GM19372 (cell line): ENCODE measurements around the gene WWP2.

Source experiments
- ATAC-seq: cut with Tn5 transposase; IDR thresholded peaks from one replicate; pipeline ENCODE4 v1.9.1; 2021; ENCODE audit warnings: mild to moderate bottlenecking, low read depth, moderate library complexity; ENCODE audit not compliant: unreplicated experiment

WWP2 gene

GRCh38 chr16:69921127-69921526, 159.0 kb downstream of the WWP2 start:
- no peak for ATAC-seq

DNA sequence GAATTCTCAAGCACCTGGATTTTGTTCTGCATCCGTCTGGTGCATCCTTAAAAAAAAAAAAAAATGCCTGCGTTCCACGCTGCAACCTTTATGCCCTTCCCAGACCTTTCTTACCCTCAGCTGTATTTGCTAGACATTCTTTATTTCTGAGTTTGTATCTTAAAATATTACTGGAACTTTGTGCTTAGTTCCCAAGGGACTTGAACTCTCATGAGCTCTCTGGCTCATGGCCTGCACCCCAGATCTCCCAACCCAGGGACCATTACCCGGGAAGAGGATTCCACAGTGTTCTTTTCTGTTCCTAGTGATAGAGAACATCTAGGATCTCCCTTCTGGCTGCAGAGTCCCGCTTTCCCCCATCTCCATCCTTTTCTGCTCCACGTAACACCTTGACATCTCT, 160.1 kb downstream of the WWP2 start:
- no peak for ATAC-seq

DNA sequence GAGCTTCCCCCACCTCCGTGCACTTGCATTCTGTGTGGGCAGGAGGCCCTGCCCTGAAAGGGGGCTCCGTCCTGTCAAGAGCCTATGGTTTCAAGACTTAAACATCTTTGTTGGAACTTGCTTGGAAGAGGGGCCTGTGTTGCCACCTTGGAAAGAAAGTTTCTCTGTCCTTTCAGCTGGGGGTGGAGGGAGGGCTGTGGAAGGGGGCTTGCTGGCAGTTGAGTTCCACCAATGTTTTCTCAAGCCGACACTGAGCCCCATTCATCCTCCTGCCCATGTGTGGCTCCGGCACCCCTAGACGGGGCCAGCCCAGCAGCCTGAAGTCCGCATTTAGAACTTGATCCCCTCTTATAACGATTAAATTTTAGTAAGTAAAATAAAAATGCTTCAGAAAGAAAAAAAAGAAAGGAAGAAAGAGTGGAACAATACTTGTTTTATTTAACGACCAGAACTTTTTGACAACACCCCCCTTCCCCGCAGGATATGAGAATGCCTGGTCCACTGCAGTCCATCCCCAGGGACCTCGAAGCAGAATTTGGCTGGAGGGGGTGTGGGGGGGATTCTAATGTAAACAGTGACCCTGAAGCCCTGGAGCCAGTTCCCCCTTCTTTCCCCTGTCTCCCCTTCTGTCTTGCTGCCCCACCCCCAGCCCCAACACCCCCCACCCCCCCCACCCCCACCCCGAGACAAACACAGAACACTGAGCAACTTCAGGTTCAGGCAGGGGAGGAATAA, 162.1 kb downstream of the WWP2 start:
- ATAC-seq: no peak

GRCh38 chr16:69924777-69925191, 162.7 kb downstream of the WWP2 start:
- ATAC-seq: no peak

DNA sequence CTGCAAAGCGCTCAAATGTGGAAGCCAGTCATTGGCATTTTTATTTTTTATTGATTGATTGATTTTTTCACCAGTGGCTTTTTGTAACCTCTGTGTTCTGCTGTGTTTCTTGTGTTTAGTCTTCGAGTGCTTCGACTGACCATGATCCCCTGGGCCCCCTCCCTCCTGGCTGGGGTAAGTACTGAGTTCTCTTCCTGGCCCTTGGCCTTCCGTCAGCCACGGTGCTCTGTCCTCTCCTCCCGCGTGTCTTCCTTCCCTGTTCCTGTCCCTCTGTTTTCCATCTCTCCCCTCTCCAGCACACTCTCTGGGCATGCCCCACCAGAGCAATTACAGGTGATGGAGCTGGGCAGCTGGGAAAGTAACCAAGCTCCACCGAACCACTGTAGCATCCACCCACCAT, 163.2 kb downstream of the WWP2 start:
- no peak for ATAC-seq

DNA sequence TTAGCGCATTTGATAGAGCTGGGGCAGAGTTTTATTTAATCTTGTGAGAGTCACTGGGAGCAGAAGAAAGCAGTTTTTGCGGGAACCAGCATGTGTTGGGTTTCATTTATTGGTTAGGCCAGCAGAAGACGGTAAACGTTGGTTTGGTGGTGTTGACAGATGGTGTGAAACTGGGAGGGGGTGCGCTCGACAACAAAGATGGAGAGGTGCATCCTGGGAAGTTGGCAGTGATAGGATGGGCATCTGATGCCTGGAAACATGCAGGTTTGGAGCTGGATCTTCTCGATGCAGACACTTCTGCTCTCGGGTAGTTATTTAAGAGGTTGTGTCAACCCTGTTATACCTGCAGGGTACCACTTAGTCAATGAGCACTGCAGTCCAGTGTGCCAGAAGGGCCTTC, 164.1 kb downstream of the WWP2 start:
- no peak for ATAC-seq

- ATAC-seq: no peak
Measured at GRCh38 chr16:69927056-69927757, 165.1 kb downstream of the WWP2 start.

DNA sequence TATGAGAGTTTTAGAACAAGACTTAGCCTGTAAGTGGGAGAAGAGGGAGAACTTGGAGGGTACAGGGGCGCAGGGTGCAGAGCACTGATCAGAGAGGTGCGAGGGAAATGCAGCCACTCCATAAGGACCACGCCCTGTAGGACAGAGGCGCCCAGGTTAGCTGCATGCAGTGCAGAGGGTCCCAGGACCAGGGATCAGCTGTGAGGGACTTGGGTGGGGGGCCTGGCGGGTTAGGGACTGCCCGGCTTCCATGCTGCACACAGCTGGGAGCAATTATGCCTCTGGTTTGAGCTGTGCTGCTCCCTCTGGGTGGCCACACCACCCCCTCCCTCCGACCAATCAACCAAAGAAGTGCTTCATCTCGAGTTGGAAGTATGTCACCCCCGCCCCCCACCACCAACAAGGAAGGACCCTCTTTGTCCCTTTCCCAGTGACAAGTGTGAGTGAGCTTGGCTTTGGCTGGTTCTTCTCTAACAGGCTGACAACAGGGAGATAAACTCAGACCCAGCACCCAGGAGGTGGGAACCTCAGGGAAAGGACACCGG, 166.8 kb downstream of the WWP2 start:
- ATAC-seq: no peak

GRCh38 chr16:69929480-69929879, 167.3 kb downstream of the WWP2 start:
- no peak for ATAC-seq

- ATAC-seq: no peak
Measured at GRCh38 chr16:69930117-69930776, 168.1 kb downstream of the WWP2 start.

DNA sequence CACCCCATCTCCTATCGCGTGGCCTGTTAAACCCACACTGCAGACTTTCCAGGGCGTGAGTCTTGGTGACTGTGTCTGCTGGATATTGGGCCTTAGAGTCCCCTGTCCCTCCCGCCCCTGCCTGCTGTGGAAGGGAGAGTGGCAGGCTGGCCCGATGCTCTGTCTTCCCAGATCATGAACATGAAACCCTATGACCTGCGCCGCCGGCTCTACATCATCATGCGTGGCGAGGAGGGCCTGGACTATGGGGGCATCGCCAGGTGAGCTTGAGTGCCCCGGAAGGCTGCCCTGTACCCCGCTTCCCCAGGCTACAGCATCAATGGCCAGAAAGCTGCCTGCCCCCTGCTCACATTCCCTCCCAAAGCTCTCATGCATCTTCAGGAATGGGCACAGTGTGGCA, 169.5 kb downstream of the WWP2 start:
- no peak for ATAC-seq

GRCh38 chr16:69932228-69932627, 170.1 kb downstream of the WWP2 start:
- ATAC-seq: no peak

DNA sequence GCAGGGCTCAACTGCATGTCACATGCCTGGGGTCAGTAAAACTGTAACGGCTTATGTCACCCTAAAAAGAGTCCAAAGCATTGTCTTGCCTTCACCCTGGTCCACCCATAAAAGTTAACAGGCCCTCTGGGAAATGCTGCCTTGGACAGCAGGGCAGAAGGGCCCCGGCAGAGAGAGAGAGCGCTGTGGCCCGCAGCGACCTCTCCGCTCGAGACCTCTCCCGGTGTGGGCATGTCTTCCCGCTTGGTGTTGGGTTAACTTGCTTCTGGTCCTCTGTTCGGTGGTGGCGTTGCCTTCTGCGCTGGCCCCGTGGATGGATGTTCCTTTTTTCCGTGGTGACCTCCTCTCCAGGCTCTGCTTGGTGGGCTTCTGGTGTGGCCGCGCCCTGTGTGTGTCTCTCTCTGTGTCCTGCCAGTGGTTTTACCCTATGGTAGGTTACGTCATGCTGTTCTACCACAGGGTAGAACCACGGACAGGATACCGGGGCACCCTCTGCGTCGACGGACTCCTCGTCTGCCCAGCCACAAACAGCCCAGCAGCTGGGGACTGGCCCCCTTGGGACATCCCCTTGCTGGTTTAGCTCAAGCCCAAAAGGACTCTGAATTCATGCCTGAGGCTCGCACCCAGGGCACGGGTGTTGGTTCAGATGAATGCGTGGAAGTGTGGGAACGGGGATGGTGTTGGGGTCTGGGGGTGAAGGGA, 170.7 kb downstream of the WWP2 start:
- ATAC-seq: no peak

GRCh38 chr16:69934044-69934443, 171.9 kb downstream of the WWP2 start:
- no peak for ATAC-seq

GRCh38 chr16:69934751-69935150, 172.6 kb downstream of the WWP2 start:
- ATAC-seq: no peak

DNA sequence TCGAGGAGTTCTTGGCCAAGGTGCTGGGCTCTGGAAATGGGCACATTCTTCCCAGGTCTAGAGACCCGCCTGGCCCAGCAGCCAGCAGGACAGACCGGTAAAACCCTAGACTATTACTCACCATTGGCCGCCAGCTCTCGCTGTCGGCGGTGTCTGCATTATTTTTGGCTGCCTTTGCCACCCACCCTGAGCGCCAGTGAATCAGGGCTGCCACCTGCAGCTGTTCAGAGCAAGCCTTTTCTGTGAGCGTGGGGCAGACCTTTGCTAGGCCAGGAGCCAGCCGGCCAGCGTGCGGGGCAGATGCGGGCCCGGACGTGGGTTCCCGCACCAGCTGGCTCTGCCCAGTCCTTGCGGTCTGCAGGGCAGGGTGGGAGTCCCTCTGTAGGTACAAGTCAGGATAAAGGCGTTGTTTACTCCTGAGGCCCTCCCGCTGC, 173.2 kb downstream of the WWP2 start:
- no peak for ATAC-seq

DNA sequence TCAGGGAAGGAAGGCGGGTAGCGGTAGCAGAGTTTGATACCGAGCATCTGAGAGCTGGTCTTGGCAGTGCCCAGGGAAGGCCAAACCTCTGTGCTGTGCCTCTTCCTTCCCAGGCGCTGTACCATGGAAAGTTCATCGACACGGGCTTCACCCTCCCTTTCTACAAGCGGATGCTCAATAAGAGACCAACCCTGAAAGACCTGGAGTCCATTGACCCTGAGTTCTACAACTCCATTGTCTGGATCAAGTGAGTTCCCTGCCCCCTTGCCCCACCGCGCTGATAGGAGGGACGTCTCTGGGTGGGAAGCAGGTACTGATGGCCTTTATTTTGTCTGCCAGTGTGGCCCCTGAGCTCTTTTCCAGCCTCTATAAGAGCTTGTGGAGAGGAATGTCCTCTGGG, 173.6 kb downstream of the WWP2 start:
- no peak for ATAC-seq

GRCh38 chr16:69936252-69936651, 174.1 kb downstream of the WWP2 start:
- ATAC-seq: no peak

- no peak for ATAC-seq
Measured at GRCh38 chr16:69936751-69937211, 174.6 kb downstream of the WWP2 start.

DNA sequence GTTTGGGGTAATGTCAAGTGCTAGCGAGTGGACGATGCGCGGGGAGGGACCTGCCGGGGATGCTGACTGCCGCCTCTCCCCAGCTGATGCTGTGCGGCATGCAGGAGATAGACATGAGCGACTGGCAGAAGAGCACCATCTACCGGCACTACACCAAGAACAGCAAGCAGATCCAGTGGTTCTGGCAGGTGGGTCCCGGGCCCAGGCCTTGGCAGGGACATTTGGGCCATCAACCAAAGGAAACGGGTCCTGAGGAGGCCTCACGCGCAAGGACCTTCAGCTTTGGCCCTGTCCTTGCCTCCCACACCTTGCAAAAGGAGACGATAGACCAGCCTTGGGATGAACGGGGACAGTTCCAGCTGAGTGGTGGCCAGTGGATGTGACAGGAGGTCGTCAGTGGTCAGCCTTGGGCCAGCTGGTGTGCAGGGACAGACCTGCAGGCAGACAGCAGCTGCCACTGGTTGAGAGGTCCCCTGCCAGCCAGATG, 175.4 kb downstream of the WWP2 start:
- ATAC-seq: no peak
